Astrocyte (in vitro differentiated cells and primary cell): Measurements from ENCODE around the gene IGHMBP2. TPM values are rescaled to one million over a fixed set of nuclear protein-coding genes. Genes with fewer than 3 reads are reported as not detected.

ENCODE experiments used
- DNase-seq: peaks from one replicate; pipeline ENCODE4 v3.0.0-alpha.2; 2010; ENCODE audit warnings: low read depth
- FAIRE-seq: peaks from 2 replicates; lab custom pipeline; 2011; peaks lifted over from hg19 to GRCh38; lab: Jason Lieb, UNC
- H2AFZ ChIP-seq: 2 replicates; pipeline ENCODE4 v1.6.0; 2012; ENCODE audit warnings: low read depth, low read length, inconsistent platforms
- H3K27ac ChIP-seq: 2 replicates; pipeline ENCODE4 v1.5.1; 2011; ENCODE audit warnings: low read depth, low read length, inconsistent platforms
- H3K27me3 ChIP-seq: 2 replicates; pipeline ENCODE4 v1.6.0; 2011; ENCODE audit warnings: low read length, inconsistent platforms; ENCODE audit not compliant: insufficient read depth
- H3K36me3 ChIP-seq: 2 replicates; pipeline ENCODE4 v1.5.1; 2011; ENCODE audit warnings: low read length, inconsistent platforms; ENCODE audit not compliant: insufficient read depth
- H3K4me1 ChIP-seq: 2 replicates; pipeline ENCODE4 v1.5.1; 2011; ENCODE audit warnings: low read length, inconsistent platforms; ENCODE audit not compliant: insufficient read depth
- H3K4me2 ChIP-seq: 2 replicates; pipeline ENCODE4 v1.6.0; 2012; ENCODE audit warnings: low read length, inconsistent platforms
- H3K4me3 ChIP-seq: 2 replicates; pipeline ENCODE4 v1.5.1; 2011; ENCODE audit warnings: low read depth, mild to moderate bottlenecking, low read length, inconsistent platforms; ENCODE audit not compliant: insufficient read depth
- H3K79me2 ChIP-seq: 2 replicates; pipeline ENCODE4 v1.6.0; 2012; ENCODE audit warnings: mild to moderate bottlenecking, low read length, inconsistent platforms; ENCODE audit not compliant: insufficient read depth
- H3K9ac ChIP-seq: 2 replicates; pipeline ENCODE4 v1.6.0; 2012; ENCODE audit warnings: mild to moderate bottlenecking, low read length, inconsistent platforms
- H3K9me3 ChIP-seq: 2 replicates; pipeline ENCODE4 v1.5.1; 2012; ENCODE audit warnings: low read depth, mild to moderate bottlenecking, low read length, inconsistent platforms; ENCODE audit not compliant: insufficient read depth
- H4K20me1 ChIP-seq: 2 replicates; pipeline ENCODE4 v1.6.0; 2012; ENCODE audit warnings: low read length, inconsistent platforms; ENCODE audit not compliant: insufficient read depth
- H3K27ac Mint-ChIP-seq: one replicate; pipeline ENCODE4 v1.8.0; 2021; ENCODE audit warnings: mild to moderate bottlenecking, mixed read lengths; ENCODE audit not compliant: unreplicated experiment
- H3K27me3 Mint-ChIP-seq: one replicate; pipeline ENCODE4 v1.8.0; 2021; ENCODE audit warnings: low read depth, mixed read lengths; ENCODE audit not compliant: unreplicated experiment
- H3K36me3 Mint-ChIP-seq: one replicate; pipeline ENCODE4 v1.8.0; 2021; ENCODE audit warnings: low read depth, mixed read lengths; ENCODE audit not compliant: unreplicated experiment
- H3K4me1 Mint-ChIP-seq: one replicate; pipeline ENCODE4 v1.8.0; 2021; ENCODE audit warnings: low read depth, mixed read lengths; ENCODE audit not compliant: unreplicated experiment
- H3K4me3 Mint-ChIP-seq: one replicate; pipeline ENCODE4 v1.8.0; 2021; ENCODE audit warnings: mild to moderate bottlenecking, moderate library complexity, mixed read lengths; ENCODE audit not compliant: unreplicated experiment
- H3K9me3 Mint-ChIP-seq: one replicate; pipeline ENCODE4 v1.8.0; 2021; ENCODE audit warnings: mild to moderate bottlenecking, mixed read lengths; ENCODE audit not compliant: unreplicated experiment
- EZH2 ChIP-seq: IDR thresholded peaks from 2 replicates; pipeline ENCODE4 v1.6.1; 2012; ENCODE audit warnings: mild to moderate bottlenecking, low read length, inconsistent platforms; ENCODE audit not compliant: insufficient read depth
- total RNA-seq: library from RNA; stranded (reverse); gene quantifications from 2 replicates; pipeline ENCODE4 v1.2.1, GENCODE V29; 2021
- TF ChIP-seq, protein P1 (sequence below): IDR thresholded peaks from 2 replicates; pipeline ENCODE4 v1.5.1; 2011; ENCODE audit warnings: low read depth, mild to moderate bottlenecking, inconsistent platforms, low read length, moderate library complexity; ENCODE audit not compliant: insufficient read depth

Gene IGHMBP2
- total RNA-seq, 1 donor from 2014 or later = 14.0 TPM

DNA sequence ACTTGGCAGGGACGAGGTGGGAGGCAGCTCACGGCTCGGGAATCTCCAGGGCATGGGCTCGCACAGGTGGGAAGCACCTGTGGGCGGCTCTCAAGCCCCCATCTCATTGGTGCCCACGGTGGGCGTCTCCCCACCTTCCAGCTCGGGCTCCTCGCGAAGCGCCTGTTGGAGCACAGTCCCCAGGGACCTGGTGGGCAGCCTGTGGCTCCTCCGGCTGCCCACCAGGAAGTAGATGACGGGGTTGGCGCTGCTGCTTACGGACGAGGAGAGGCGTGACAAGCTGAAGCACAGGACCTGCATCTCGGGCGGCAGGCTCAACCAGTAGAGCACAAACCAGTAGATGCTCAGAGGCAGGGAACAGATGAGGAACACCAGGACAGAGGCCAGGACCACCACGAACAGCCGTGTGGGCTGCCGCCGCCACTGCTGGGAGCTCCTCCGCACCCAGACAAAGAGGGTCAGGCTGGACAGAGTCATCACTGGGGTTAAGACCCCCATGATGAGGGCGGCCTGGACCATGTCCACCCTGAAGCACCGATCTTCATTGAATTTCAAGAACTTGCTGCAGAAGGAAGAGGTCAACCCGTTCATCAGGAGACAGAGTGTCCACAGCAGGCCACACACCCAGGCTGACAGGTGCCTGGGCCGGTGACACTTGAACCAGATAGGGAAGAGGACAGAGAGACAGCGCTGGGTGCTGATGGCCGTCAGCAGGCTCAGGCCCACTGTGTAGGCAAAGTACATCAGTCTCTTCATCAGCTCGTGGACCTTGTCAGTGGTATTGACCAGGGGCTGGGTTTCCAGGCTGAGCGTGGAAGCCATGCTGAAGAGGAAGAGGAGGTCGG, 76.5 kb downstream of the IGHMBP2 start:
- H2AFZ ChIP-seq = no peak overlapping the region
- H3K36me3 ChIP-seq = no peaks in the 10 kb centered on the region
- no peak for TF ChIP-seq EZH2
- TF ChIP-seq, protein P1, sequence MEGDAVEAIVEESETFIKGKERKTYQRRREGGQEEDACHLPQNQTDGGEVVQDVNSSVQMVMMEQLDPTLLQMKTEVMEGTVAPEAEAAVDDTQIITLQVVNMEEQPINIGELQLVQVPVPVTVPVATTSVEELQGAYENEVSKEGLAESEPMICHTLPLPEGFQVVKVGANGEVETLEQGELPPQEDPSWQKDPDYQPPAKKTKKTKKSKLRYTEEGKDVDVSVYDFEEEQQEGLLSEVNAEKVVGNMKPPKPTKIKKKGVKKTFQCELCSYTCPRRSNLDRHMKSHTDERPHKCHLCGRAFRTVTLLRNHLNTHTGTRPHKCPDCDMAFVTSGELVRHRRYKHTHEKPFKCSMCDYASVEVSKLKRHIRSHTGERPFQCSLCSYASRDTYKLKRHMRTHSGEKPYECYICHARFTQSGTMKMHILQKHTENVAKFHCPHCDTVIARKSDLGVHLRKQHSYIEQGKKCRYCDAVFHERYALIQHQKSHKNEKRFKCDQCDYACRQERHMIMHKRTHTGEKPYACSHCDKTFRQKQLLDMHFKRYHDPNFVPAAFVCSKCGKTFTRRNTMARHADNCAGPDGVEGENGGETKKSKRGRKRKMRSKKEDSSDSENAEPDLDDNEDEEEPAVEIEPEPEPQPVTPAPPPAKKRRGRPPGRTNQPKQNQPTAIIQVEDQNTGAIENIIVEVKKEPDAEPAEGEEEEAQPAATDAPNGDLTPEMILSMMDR = no peak
- H3K4me3 ChIP-seq = no peak overlapping the region
- no peak overlapping the region for H3K27ac ChIP-seq
- no peak overlapping the region for H3K4me3 Mint-ChIP-seq
- no peak overlapping the region for H3K4me2 ChIP-seq
- no peaks in the 10 kb centered on the region for H4K20me1 ChIP-seq
- H3K4me1 Mint-ChIP-seq = no peaks in the 10 kb centered on the region
- no peak overlapping the region for H3K9ac ChIP-seq
- no peaks in the 10 kb centered on the region for H3K9me3 Mint-ChIP-seq
- FAIRE-seq (no peak), DNase-seq (no peak)
- H3K79me2 ChIP-seq = no peaks in the 10 kb centered on the region
- H3K36me3 Mint-ChIP-seq = no peaks in the 10 kb centered on the region
- H3K27ac Mint-ChIP-seq = no peak overlapping the region
- no peaks in the 10 kb centered on the region for H3K9me3 ChIP-seq
- peaks cover 33% of the 10 kb centered on the region for H3K27me3 Mint-ChIP-seq
- peaks cover 10% of the 10 kb centered on the region for H3K27me3 ChIP-seq
- no peaks in the 10 kb centered on the region for H3K4me1 ChIP-seq

DNA sequence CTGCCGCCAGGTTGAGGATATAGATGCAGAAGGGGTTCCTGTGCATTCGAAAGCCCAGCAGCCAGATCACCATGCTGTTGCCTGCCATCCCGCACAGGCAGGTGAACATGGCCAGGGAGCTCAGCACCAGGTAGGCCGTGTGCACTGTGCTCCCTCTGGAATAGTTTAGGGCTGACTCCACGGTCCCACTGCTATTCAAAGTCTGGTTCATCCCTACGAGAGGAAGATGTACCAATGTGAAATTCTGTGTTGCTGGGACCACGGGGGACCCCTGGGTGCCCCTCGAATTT, 77.0 kb downstream of the IGHMBP2 start, which contains the start of gene MRGPRD:
Gene MRGPRD, minus strand, starts transcription at position 211 of the 290 bp plus-strand sequence. Its CDS starts 0 bp downstream, at position 211.
- Histone ChIP-seq H3K79me2 (no peaks in the 10 kb centered on the region), H3K4me2 (no peak within 1 kb of the TSS), H3K4me1 (no peaks in the 10 kb centered on the region), H3K9ac (no peak within 1 kb of the TSS), H2AFZ (no peak within 1 kb of the TSS), H4K20me1 (no peaks in the 10 kb centered on the region), H3K36me3 (no peaks in the 10 kb centered on the region), H3K9me3 (no peaks in the 10 kb centered on the region), H3K27ac (no peak within 1 kb of the TSS), H3K27me3 (peaks cover 10% of the 10 kb centered on the region), H3K4me3 (no peak within 1 kb of the TSS)
- no peaks in the 10 kb centered on the region for H3K4me1 Mint-ChIP-seq
- no peak for TF ChIP-seq EZH2
- TF ChIP-seq, protein P1 = no peak
- peaks cover 34% of the 10 kb centered on the region for H3K27me3 Mint-ChIP-seq
- H3K36me3 Mint-ChIP-seq = no peaks in the 10 kb centered on the region
- no peak within 1 kb of the TSS for H3K4me3 Mint-ChIP-seq
- no peaks in the 10 kb centered on the region for H3K9me3 Mint-ChIP-seq
- DNase-seq (no peak), FAIRE-seq (no peak)
- H3K27ac Mint-ChIP-seq = no peak within 1 kb of the TSS

DNA sequence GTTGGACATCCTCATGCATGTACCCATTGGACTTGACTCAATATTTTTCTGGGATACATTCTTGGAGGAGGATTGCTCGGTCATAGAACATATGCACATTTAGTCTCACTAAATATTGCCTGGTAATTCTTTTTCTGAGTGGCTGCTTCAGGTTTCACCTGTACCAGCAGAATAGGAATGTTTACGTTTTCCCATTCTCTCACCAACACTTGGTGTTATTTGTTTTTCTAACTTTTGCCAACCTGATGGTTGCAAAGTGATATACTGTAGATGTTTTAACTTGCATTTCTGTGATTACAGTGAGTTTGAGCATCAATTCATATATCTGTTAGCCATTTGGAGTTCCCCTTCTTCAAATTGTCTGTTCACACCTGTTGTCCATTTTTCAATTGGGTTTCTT, 78.4 kb downstream of the IGHMBP2 start:
- no peaks in the 10 kb centered on the region for H3K9me3 ChIP-seq
- TF ChIP-seq EZH2 = no peak
- TF ChIP-seq, protein P1 = no peak
- Mint-ChIP-seq H3K9me3 (peaks cover 5% of the 10 kb centered on the region), H3K36me3 (no peaks in the 10 kb centered on the region), H3K27ac (no peak overlapping the region), H3K27me3 (peaks cover 32% of the 10 kb centered on the region), H3K4me1 (no peaks in the 10 kb centered on the region), H3K4me3 (no peak overlapping the region)
- no peaks in the 10 kb centered on the region for H3K4me1 ChIP-seq
- H2AFZ ChIP-seq = no peak overlapping the region
- H4K20me1 ChIP-seq = no peaks in the 10 kb centered on the region
- no peak overlapping the region for H3K9ac ChIP-seq
- peaks cover 10% of the 10 kb centered on the region for H3K27me3 ChIP-seq
- no peaks in the 10 kb centered on the region for H3K79me2 ChIP-seq
- FAIRE-seq = no peak
- H3K36me3 ChIP-seq = no peaks in the 10 kb centered on the region
- no peak for DNase-seq
- no peak overlapping the region for H3K4me3 ChIP-seq
- no peak overlapping the region for H3K4me2 ChIP-seq
- H3K27ac ChIP-seq = no peak overlapping the region
